Neural cell (in vitro differentiated cells): ENCODE data around the gene GPHN. TPM values are rescaled to one million over a fixed set of nuclear protein-coding genes. Genes with fewer than 3 reads are reported as not detected.
"Not testable (repeated sequence)": the region's sequence is repeated elsewhere in the genome, so short reads cannot be mapped to it uniquely, and the experiment has no call there.

Source experiments
- H2AFZ ChIP-seq: fragments of 200-600, 300-800 bp; sonication (generic), shearing (Covaris generic); 2 replicates; pipeline ENCODE4 v1.6.0; 2014; ENCODE audit warnings: low read depth, mild to moderate bottlenecking, antibody characterized with exemption, low read length, moderate library complexity
- H3F3A ChIP-seq: fragments of 200-600 bp; shearing (Covaris generic); 2 replicates; pipeline ENCODE4 v1.6.1; 2016; ENCODE audit warnings: mild to moderate bottlenecking, moderate library complexity, mixed read lengths, antibody characterized with exemption, low read length; ENCODE audit not compliant: insufficient read depth, poor library complexity, severe bottlenecking
- H3K27ac ChIP-seq: fragments of 200-600, 300-800 bp; sonication (generic), shearing (Covaris generic); 2 replicates; pipeline ENCODE4 v1.5.1; 2014; ENCODE audit warnings: mild to moderate bottlenecking, low read length, moderate library complexity
- H3K27me3 ChIP-seq: fragments of 300-800, 200-600 bp; sonication (generic), shearing (Covaris generic); 2 replicates; pipeline ENCODE4 v1.6.0; 2014; ENCODE audit warnings: mild to moderate bottlenecking, low read depth, low read length, moderate library complexity; ENCODE audit not compliant: insufficient read depth
- H3K36me3 ChIP-seq: fragments of 300-800, 200-600 bp; sonication (generic), shearing (Covaris generic); 2 replicates; pipeline ENCODE4 v1.5.1; 2014; ENCODE audit warnings: mild to moderate bottlenecking, antibody characterized with exemption, low read length, moderate library complexity; ENCODE audit not compliant: insufficient read depth
- H3K4me2 ChIP-seq: fragments of 300-800, 200-600 bp; sonication (generic), shearing (Covaris generic); 2 replicates; pipeline ENCODE4 v1.6.0; 2014; ENCODE audit warnings: mild to moderate bottlenecking, low read length
- H3K4me3 ChIP-seq: fragments of 300-800, 200-600 bp; sonication (generic), shearing (Covaris generic); 2 replicates; pipeline ENCODE4 v1.5.1; 2014; ENCODE audit warnings: mild to moderate bottlenecking, low read length, moderate library complexity
- H3K79me2 ChIP-seq: fragments of 200-600 bp; shearing (Covaris generic); replicated peaks from 2 replicates; pipeline ENCODE4 v1.6.0; 2014; ENCODE audit warnings: mild to moderate bottlenecking, low read length, moderate library complexity; ENCODE audit not compliant: insufficient read depth
- H3K9ac ChIP-seq: fragments of 300-800, 200-600 bp; sonication (generic), shearing (Covaris generic); 2 replicates; pipeline ENCODE4 v1.6.1; 2016; ENCODE audit warnings: mild to moderate bottlenecking, low read length, mixed read lengths
- H3K9me2 ChIP-seq: fragments of 200-600 bp; shearing (Covaris generic); 2 replicates; pipeline ENCODE4 v1.6.1; 2016; ENCODE audit warnings: mild to moderate bottlenecking, low read length, mixed read lengths; ENCODE audit not compliant: insufficient read depth
- H3K9me3 ChIP-seq: fragments of 200-600, 300-800 bp; sonication (generic), shearing (Covaris generic); 2 replicates; pipeline ENCODE4 v1.6.1; 2016; ENCODE audit warnings: mild to moderate bottlenecking, mixed run types, low read length, moderate library complexity, mixed read lengths
- H4K20me1 ChIP-seq: fragments of 200-600 bp; shearing (Covaris generic); 2 replicates; pipeline ENCODE4 v1.6.1; 2016; ENCODE audit warnings: mild to moderate bottlenecking, mixed run types; ENCODE audit not compliant: insufficient read depth
- CTCF ChIP-seq: fragments of 450-650 bp; IDR thresholded peaks from 2 replicates; pipeline ENCODE4 v1.5.1; 2014; ENCODE audit warnings: antibody characterized with exemption, mild to moderate bottlenecking, moderate library complexity; ENCODE audit not compliant: poor library complexity, severe bottlenecking
- EP300 ChIP-seq: fragments of 450-650 bp; conservative IDR thresholded peaks from 2 replicates; pipeline ENCODE4 v1.6.1; 2014; ENCODE audit warnings: antibody characterized with exemption, mild to moderate bottlenecking, moderate library complexity; ENCODE audit not compliant: poor library complexity, severe bottlenecking
- EZH2 ChIP-seq: fragments of 200-600, 300-800 bp; shearing (Covaris generic), sonication (generic); IDR thresholded peaks from 2 replicates; pipeline ENCODE4 v1.6.1; 2014; ENCODE audit warnings: antibody characterized with exemption, low read length, borderline replicate concordance, mild to moderate bottlenecking; ENCODE audit not compliant: insufficient read depth, poor library complexity, severe bottlenecking
- MXI1 ChIP-seq: fragments of 450-650 bp; conservative IDR thresholded peaks from 2 replicates; pipeline ENCODE4 v1.6.1; 2014; ENCODE audit warnings: antibody characterized with exemption, mild to moderate bottlenecking; ENCODE audit not compliant: poor library complexity, severe bottlenecking
- POLR2AphosphoS5 ChIP-seq: IDR thresholded peaks from 2 replicates; pipeline ENCODE4 v1.6.1; 2012
- RAD21 ChIP-seq: fragments of 450-650 bp; conservative IDR thresholded peaks from 2 replicates; pipeline ENCODE4 v1.6.1; 2014; ENCODE audit warnings: antibody characterized with exemption, mild to moderate bottlenecking, moderate library complexity
- REST ChIP-seq: IDR thresholded peaks from 2 replicates; pipeline ENCODE4 v1.6.1; 2012; ENCODE audit warnings: borderline replicate concordance
- SMC3 ChIP-seq: fragments of 450-650 bp; conservative IDR thresholded peaks from 2 replicates; pipeline ENCODE4 v1.6.1; 2014; ENCODE audit warnings: antibody characterized with exemption, mild to moderate bottlenecking, moderate library complexity; ENCODE audit not compliant: poor library complexity
- TAF1 ChIP-seq: IDR thresholded peaks from 2 replicates; pipeline ENCODE4 v1.6.1; 2012; ENCODE audit warnings: low read depth
- polyA plus RNA-seq: library from polyadenylated mRNA; depleted of rRNA; stranded (reverse); fragments of >200 nt; gene quantifications from 2 replicates; pipeline ENCODE4 v1.2.3, GENCODE V29; 2014

The GPHN gene
- polyA plus RNA-seq, 1 donor from 2014 or later = 135 TPM

GRCh38 chr14:66708267-66708666 is 200.3 kb downstream of the GPHN start:
- Histone ChIP-seq H3K27me3 (no peaks in the 10 kb centered on the region), H2AFZ (no peak overlapping the region), H3K79me2 (no peaks in the 10 kb centered on the region), H3K36me3 (no peaks in the 10 kb centered on the region), H3K9me2 (no peaks in the 10 kb centered on the region), H3K9ac (no peak overlapping the region), H3K27ac (no peak overlapping the region), H3F3A (no peaks in the 10 kb centered on the region), H4K20me1 (no peaks in the 10 kb centered on the region), H3K9me3 (no peaks in the 10 kb centered on the region), H3K4me2 (no peak overlapping the region), H3K4me3 (no peak overlapping the region)
- TF ChIP-seq EZH2 = no peak

- H3K79me2 ChIP-seq = no peaks in the 10 kb centered on the region
- no peak overlapping the region for H3K27ac ChIP-seq
- no peaks in the 10 kb centered on the region for H3K9me2 ChIP-seq
- no peak overlapping the region for H3K4me3 ChIP-seq
- no peaks in the 10 kb centered on the region for H3K36me3 ChIP-seq
- H3K4me2 ChIP-seq = no peak overlapping the region
- no peak overlapping the region for H3K9ac ChIP-seq
- no peak overlapping the region for H2AFZ ChIP-seq
- no peaks in the 10 kb centered on the region for H3K27me3 ChIP-seq
- H4K20me1 ChIP-seq = no peaks in the 10 kb centered on the region
- H3K9me3 ChIP-seq = no peaks in the 10 kb centered on the region
- TF ChIP-seq RAD21 = no peak
- TF ChIP-seq POLR2AphosphoS5 = no peak
- TF ChIP-seq REST = no peak
- no peak for TF ChIP-seq EZH2
- TF ChIP-seq SMC3 = no peak
- no peak for TF ChIP-seq MXI1
- no peak for TF ChIP-seq TAF1
- no peak for TF ChIP-seq CTCF
- no peak for TF ChIP-seq EP300
- H3F3A ChIP-seq = no peaks in the 10 kb centered on the region
Observed at GRCh38 chr14:66709291-66709690, 201.3 kb downstream of the GPHN start.

DNA sequence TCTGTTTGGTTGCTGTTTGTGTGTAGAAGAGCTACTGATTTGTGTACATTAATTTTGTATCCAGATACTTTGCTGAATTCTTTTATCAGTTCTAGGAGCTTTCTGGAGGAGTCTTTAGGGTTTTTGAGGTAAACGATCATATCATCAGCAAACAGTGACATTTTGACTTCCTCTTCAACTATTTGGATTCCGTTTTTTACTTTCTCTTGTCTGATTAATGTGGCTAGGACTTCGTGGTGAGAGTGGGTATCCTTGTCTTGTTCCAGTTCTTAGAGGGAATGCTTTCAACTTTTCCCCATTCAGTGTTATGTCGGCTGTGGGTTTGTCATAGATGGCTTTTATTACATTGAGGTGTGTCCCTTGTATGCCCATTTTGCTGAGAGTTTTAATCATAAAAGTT is 206.3 kb downstream of the GPHN start:
- not testable (repeated sequence) for H3K9me2 ChIP-seq, H4K20me1 ChIP-seq, H3K9ac ChIP-seq, H3K4me3 ChIP-seq, H3K36me3 ChIP-seq, H3K9me3 ChIP-seq, H3K27ac ChIP-seq, H3K79me2 ChIP-seq, H3K4me2 ChIP-seq, H2AFZ ChIP-seq, H3K27me3 ChIP-seq, H3F3A ChIP-seq

GRCh38 chr14:66715313-66715712 is 207.4 kb downstream of the GPHN start:
- not testable (repeated sequence) for H3K27ac ChIP-seq, H3K9ac ChIP-seq, H3F3A ChIP-seq, H3K4me3 ChIP-seq, H4K20me1 ChIP-seq, H3K27me3 ChIP-seq, H3K4me2 ChIP-seq, H3K9me3 ChIP-seq, H3K79me2 ChIP-seq, H2AFZ ChIP-seq, H3K36me3 ChIP-seq, H3K9me2 ChIP-seq
